HG03565 (cell line): ENCODE data around the gene KIF6.

Experiments
- ATAC-seq: cut with Tn5 transposase; IDR thresholded peaks from one replicate; pipeline ENCODE4 v1.9.1; 2021; ENCODE audit warnings: mild to moderate bottlenecking, moderate library complexity; ENCODE audit not compliant: unreplicated experiment

Gene KIF6

GRCh38 chr6:39360378-39360777 lies 364.8 kb downstream of the KIF6 start:
- no peak for ATAC-seq

GRCh38 chr6:39357998-39358686 lies 367.1 kb downstream of the KIF6 start:
- no peak for ATAC-seq

- ATAC-seq = no peak
These were observed 371.4 kb downstream of the KIF6 start for GRCh38 chr6:39353698-39354315.

- ATAC-seq = no peak
These were observed 374.3 kb downstream of the KIF6 start for GRCh38 chr6:39350723-39351505.

- no peak for ATAC-seq
These were observed 376.5 kb downstream of the KIF6 start for GRCh38 chr6:39348740-39349139.

GRCh38 chr6:39347906-39348585 lies 377.2 kb downstream of the KIF6 start:
- no peak for ATAC-seq

- no peak for ATAC-seq
These were observed 378.0 kb downstream of the KIF6 start for GRCh38 chr6:39347206-39347605.

- no peak for ATAC-seq
These were observed 380.4 kb downstream of the KIF6 start for GRCh38 chr6:39344821-39345280.

- no peak for ATAC-seq
These were observed 381.8 kb downstream of the KIF6 start for GRCh38 chr6:39343396-39343870.

GRCh38 chr6:39342692-39343395 lies 382.4 kb downstream of the KIF6 start:
- no peak for ATAC-seq

- no peak for ATAC-seq
These were observed 383.3 kb downstream of the KIF6 start for GRCh38 chr6:39341937-39342336.

- ATAC-seq = no peak
These were observed 383.9 kb downstream of the KIF6 start for GRCh38 chr6:39341352-39341751.

GRCh38 chr6:39339868-39340550 lies 385.2 kb downstream of the KIF6 start:
- no peak for ATAC-seq

GRCh38 chr6:39339096-39339867 lies 385.9 kb downstream of the KIF6 start:
- no peak for ATAC-seq

- ATAC-seq = no peak
These were observed 386.8 kb downstream of the KIF6 start for GRCh38 chr6:39338397-39338796.

GRCh38 chr6:39335780-39336545 lies 389.2 kb downstream of the KIF6 start:
- no peak for ATAC-seq

GRCh38 chr6:39333644-39334438 lies 391.4 kb downstream of the KIF6 start:
- no peak for ATAC-seq

GRCh38 chr6:39330476-39330875 lies 394.7 kb downstream of the KIF6 start:
- ATAC-seq = no peak
